ENCODE measurements around the gene GOLGB1.

GRCh38 chr3:121698901-121699300, 50.6 kb downstream of the GOLGB1 start:
- no peak for TF ChIP-seq PATZ1 (CRISPR knock-in tag; IDR thresholded peaks at IDR 0.05; ENCODE audit: borderline replicate concordance)
- TF ChIP-seq GLIS3 (CRISPR knock-in tag; IDR thresholded peaks at IDR 0.05), result no peak
- TF ChIP-seq ZFP30 (CRISPR knock-in tag; IDR thresholded peaks at IDR 0.05), result no peak
- no peak for TF ChIP-seq ESRRG (CRISPR knock-in tag; IDR thresholded peaks at IDR 0.05)
- TF ChIP-seq TSHZ2 (CRISPR knock-in tag; IDR thresholded peaks at IDR 0.05), result no peak
